Hypothalamus (tissue), 51 donors: ENCODE data around the gene PKDREJ.
"Not testable (repeated sequence)": the region's sequence is repeated elsewhere in the genome, so short reads cannot be mapped to it uniquely, and the experiment has no call there.

ENCODE experiments used
- DNase-seq, 51 donors: peaks; one replicate each; lab custom pipeline; 2025; lab: John Stamatoyannopoulos, UW

The PKDREJ gene

GRCh38 chr22:46263216-46263590 lies at the start of gene PKDREJ:
Gene PKDREJ (minus strand): TSS chr22:46263343. CDS start chr22:46263322, 21 bp downstream.
- DNase-seq: no peak

- DNase-seq: not testable (repeated sequence)
Measured at GRCh38 chr22:46312848-46313247, 49.7 kb upstream of the PKDREJ start.

GRCh38 chr22:46312056-46312455 lies 48.9 kb upstream of the PKDREJ start:
- DNase-seq: no peak

- no peak for DNase-seq
Measured at GRCh38 chr22:46309526-46310085, 46.5 kb upstream of the PKDREJ start.

GRCh38 chr22:46308283-46308988 lies 45.3 kb upstream of the PKDREJ start:
- no peak for DNase-seq

GRCh38 chr22:46303347-46303965 lies 40.3 kb upstream of the PKDREJ start:
- no peak for DNase-seq

- no peak for DNase-seq
Measured at GRCh38 chr22:46300491-46300890, 37.3 kb upstream of the PKDREJ start.

- DNase-seq: no peak
Measured at GRCh38 chr22:46299101-46299500, 36.0 kb upstream of the PKDREJ start.

- DNase-seq: no peak
Measured at GRCh38 chr22:46297151-46297812, 34.1 kb upstream of the PKDREJ start.

- DNase-seq: peak; percentile 48 to 98 (median 95)
Measured at GRCh38 chr22:46296257-46297150, 33.4 kb upstream of the PKDREJ start, which contains the start of gene GTSE1. Gene GTSE1 (plus strand): TSS chr22:46296870. CDS start chr22:46297401, 531 bp downstream.

- DNase-seq: no peak
Measured at GRCh38 chr22:46295277-46295971, 32.3 kb upstream of the PKDREJ start.

- no peak for DNase-seq
Measured at GRCh38 chr22:46294784-46295183, 31.6 kb upstream of the PKDREJ start.

- peak in 19 of 51 donors; percentile 6 to 53 (median 31) for DNase-seq
Measured at GRCh38 chr22:46293577-46294260, 30.6 kb upstream of the PKDREJ start.

GRCh38 chr22:46292732-46293131 lies 29.6 kb upstream of the PKDREJ start:
- no peak for DNase-seq

- no peak for DNase-seq
Measured at GRCh38 chr22:46292173-46292572, 29.0 kb upstream of the PKDREJ start.

GRCh38 chr22:46290843-46291785 lies 28.0 kb upstream of the PKDREJ start:
- no peak for DNase-seq

GRCh38 chr22:46290121-46290842 lies 27.1 kb upstream of the PKDREJ start:
- no peak for DNase-seq
